Superior temporal gyrus (tissue), 1 donor: Measurements from ENCODE around the gene CFAP210.
"Not testable (repeated sequence)": the region's sequence is repeated elsewhere in the genome, so short reads cannot be mapped to it uniquely, and the experiment has no call there.

Experiments
- DNase-seq: peaks from one replicate; pipeline ENCODE4 v3.0.0-alpha.2; 2016; ENCODE audit errors: extremely low spot score

CFAP210 gene

GRCh38 chr2:169623235-169623634 is 71.0 kb downstream of the CFAP210 start:
- DNase-seq, result no peak

GRCh38 chr2:169620509-169620908 is 73.7 kb downstream of the CFAP210 start:
- DNase-seq, result no peak

- no peak for DNase-seq
Observed at GRCh38 chr2:169619946-169620345, 74.3 kb downstream of the CFAP210 start.

- DNase-seq, result not testable (repeated sequence)
Observed at GRCh38 chr2:169615982-169616381, 78.2 kb downstream of the CFAP210 start.

- no peak for DNase-seq
Observed at GRCh38 chr2:169613876-169614275, 80.3 kb downstream of the CFAP210 start.

GRCh38 chr2:169609264-169609663 is 84.9 kb downstream of the CFAP210 start:
- no peak for DNase-seq

GRCh38 chr2:169599568-169599967 is 94.6 kb downstream of the CFAP210 start:
- no peak for DNase-seq

- no peak for DNase-seq
Observed at GRCh38 chr2:169598982-169599381, 95.2 kb downstream of the CFAP210 start.

- DNase-seq, result not testable (repeated sequence)
Observed at GRCh38 chr2:169596546-169596945, 97.7 kb downstream of the CFAP210 start.
